OCI-LY1 (cell line): ENCODE measurements around the gene LRP1.

Source experiments
- EZH2 ChIP-seq: fragments of 200-600 bp; sonication (generic), shearing (Covaris generic); IDR thresholded peaks from 2 replicates; pipeline ENCODE4 v1.8.0; 2017; ENCODE audit warnings: borderline replicate concordance, mixed run types, mild to moderate bottlenecking, antibody characterized with exemption, low read length, moderate library complexity, mixed read lengths
- TF ChIP-seq, protein P1 (sequence below): fragments of 200-600 bp; sonication (generic), shearing (Covaris generic); IDR thresholded peaks from 2 replicates; pipeline ENCODE4 v1.5.1; 2017; ENCODE audit warnings: mild to moderate bottlenecking, antibody characterized with exemption, low read length, moderate library complexity, mixed read lengths

DNA sequence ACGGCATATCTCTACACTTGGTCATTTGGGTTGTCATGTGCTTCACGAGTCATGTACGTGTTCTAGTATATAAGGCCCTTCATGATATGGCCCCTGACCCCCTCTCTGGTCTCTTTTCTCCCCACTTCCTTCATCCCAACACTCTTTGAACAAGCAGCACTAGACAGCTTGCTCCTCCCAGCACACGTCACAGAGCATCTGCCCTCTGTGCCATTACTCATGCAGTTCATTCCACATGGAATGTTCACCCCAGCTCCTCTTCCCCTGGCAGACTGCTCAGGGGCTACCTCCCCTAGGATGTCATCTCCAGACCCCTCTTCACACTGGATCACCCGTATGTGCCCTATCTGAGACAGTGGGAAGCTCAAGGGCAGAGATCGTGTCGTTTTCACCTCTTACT lies 33.2 kb downstream of the LRP1 start:
- TF ChIP-seq, protein P1, sequence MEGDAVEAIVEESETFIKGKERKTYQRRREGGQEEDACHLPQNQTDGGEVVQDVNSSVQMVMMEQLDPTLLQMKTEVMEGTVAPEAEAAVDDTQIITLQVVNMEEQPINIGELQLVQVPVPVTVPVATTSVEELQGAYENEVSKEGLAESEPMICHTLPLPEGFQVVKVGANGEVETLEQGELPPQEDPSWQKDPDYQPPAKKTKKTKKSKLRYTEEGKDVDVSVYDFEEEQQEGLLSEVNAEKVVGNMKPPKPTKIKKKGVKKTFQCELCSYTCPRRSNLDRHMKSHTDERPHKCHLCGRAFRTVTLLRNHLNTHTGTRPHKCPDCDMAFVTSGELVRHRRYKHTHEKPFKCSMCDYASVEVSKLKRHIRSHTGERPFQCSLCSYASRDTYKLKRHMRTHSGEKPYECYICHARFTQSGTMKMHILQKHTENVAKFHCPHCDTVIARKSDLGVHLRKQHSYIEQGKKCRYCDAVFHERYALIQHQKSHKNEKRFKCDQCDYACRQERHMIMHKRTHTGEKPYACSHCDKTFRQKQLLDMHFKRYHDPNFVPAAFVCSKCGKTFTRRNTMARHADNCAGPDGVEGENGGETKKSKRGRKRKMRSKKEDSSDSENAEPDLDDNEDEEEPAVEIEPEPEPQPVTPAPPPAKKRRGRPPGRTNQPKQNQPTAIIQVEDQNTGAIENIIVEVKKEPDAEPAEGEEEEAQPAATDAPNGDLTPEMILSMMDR = no peak
- no peak for TF ChIP-seq EZH2
